HFFc6 (cell line): ENCODE measurements around the gene JAKMIP2. TPM values are rescaled to one million over a fixed set of nuclear protein-coding genes. Genes with fewer than 3 reads are reported as not detected.

Experiments
- DNase-seq: peaks from one replicate; pipeline ENCODE4 v3.0.0-alpha.2; 2018
- H3K27ac Mint-ChIP-seq: 2 replicates; pipeline ENCODE4 v1.8.0; 2020; ENCODE audit warnings: mild to moderate bottlenecking, mixed read lengths
- H3K27me3 Mint-ChIP-seq: 2 replicates; pipeline ENCODE4 v1.8.0; 2021; ENCODE audit warnings: mild to moderate bottlenecking, moderate library complexity, mixed read lengths; ENCODE audit not compliant: insufficient read depth
- H3K36me3 Mint-ChIP-seq: 2 replicates; pipeline ENCODE4 v1.8.0; 2021; ENCODE audit warnings: low read depth, mixed read lengths
- H3K4me1 Mint-ChIP-seq: 2 replicates; pipeline ENCODE4 v1.8.0; 2020; ENCODE audit warnings: low read depth, mixed read lengths
- H3K4me3 Mint-ChIP-seq: 2 replicates; pipeline ENCODE4 v1.8.0; 2020; ENCODE audit warnings: mild to moderate bottlenecking, moderate library complexity, mixed read lengths
- H3K9me3 Mint-ChIP-seq: 2 replicates; pipeline ENCODE4 v1.8.0; 2020; ENCODE audit warnings: mild to moderate bottlenecking, mixed read lengths
- total RNA-seq, 6 experiments: library from RNA; stranded (reverse); fragmentation: NEBNext Ultra II Directional; extraction: Animal tissue kit (Norgen Biotek cat#: 25700); gene quantifications; 2 replicates in 1 of 6; 3 replicates in 5 of 6; pipeline ENCODE4 v1.2.3, GENCODE V29; 2021
- TF ChIP-seq, protein P1 (sequence below): fragments of 200-600 bp; sonication (generic); IDR thresholded peaks from 2 replicates; pipeline ENCODE4 v1.5.0; 2021; ENCODE audit warnings: antibody characterized with exemption, mild to moderate bottlenecking

Gene JAKMIP2
- total RNA-seq, 6 experiments from 2014 or later = not detected

DNA sequence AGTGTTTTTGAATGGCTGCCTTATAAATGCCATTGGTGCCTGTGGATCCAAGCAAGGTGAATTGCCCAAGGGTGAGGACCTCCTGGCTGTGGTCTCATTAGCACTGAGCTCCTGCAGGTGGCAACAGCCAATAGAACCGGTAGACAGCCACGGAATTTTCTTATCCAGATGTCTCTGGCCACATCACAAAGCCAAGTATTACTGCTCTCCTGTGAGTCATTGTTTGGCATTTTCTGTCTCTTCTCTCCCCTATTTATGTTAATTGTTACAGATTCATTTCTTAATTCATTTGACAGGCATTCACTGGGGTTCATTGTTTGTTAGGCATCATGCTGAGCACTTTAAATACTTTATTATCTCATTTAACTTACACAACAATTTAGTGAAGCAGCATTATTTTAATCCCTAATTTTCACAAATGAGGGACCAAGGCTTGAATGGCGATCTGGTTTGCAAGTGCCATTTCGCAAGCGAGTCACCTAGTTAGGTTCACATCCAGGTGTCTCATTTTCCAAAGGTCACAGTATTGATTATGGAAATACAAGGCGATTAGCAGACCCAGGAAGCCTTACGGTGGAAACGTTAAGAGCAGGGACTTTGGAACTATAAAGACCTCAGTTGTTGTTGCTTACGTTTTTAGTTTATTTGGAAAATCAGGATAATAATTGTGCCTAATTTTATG, 214.5 kb downstream of the JAKMIP2 start:
- Mint-ChIP-seq H3K27ac (no peak overlapping the region), H3K27me3 (peaks cover 4% of the 10 kb centered on the region), H3K4me1 (peaks cover 25% of the 10 kb centered on the region), H3K36me3 (no peaks in the 10 kb centered on the region), H3K4me3 (no peak overlapping the region), H3K9me3 (no peaks in the 10 kb centered on the region)
- TF ChIP-seq, protein P1, sequence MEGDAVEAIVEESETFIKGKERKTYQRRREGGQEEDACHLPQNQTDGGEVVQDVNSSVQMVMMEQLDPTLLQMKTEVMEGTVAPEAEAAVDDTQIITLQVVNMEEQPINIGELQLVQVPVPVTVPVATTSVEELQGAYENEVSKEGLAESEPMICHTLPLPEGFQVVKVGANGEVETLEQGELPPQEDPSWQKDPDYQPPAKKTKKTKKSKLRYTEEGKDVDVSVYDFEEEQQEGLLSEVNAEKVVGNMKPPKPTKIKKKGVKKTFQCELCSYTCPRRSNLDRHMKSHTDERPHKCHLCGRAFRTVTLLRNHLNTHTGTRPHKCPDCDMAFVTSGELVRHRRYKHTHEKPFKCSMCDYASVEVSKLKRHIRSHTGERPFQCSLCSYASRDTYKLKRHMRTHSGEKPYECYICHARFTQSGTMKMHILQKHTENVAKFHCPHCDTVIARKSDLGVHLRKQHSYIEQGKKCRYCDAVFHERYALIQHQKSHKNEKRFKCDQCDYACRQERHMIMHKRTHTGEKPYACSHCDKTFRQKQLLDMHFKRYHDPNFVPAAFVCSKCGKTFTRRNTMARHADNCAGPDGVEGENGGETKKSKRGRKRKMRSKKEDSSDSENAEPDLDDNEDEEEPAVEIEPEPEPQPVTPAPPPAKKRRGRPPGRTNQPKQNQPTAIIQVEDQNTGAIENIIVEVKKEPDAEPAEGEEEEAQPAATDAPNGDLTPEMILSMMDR = no peak
- peak; percentile 60 for DNase-seq

DNA sequence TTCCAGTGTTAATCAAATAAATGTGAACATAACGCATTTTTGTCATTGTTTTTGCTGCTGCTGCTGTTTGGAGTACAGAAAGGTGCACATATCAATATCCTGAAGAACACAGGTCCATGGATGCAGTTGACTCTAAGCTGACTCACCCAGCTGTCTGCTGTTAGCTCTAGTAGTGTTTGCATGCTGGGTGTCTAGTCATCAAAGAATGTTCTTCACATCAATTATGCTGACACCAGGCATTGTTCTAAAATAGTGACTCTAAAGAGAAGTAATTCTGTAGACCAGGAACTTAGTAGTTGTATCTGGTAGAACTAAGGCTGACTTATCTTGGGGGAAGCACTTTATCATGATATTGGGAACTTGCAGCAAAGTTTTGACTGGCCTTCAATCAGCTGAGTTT, 217.0 kb downstream of the JAKMIP2 start:
- Mint-ChIP-seq H3K36me3 (no peaks in the 10 kb centered on the region), H3K4me1 (peaks cover 25% of the 10 kb centered on the region), H3K9me3 (no peaks in the 10 kb centered on the region), H3K27me3 (peaks cover 4% of the 10 kb centered on the region), H3K27ac (no peak overlapping the region), H3K4me3 (no peak overlapping the region)
- TF ChIP-seq, protein P1 = no peak
- DNase-seq = peak; percentile 51

DNA sequence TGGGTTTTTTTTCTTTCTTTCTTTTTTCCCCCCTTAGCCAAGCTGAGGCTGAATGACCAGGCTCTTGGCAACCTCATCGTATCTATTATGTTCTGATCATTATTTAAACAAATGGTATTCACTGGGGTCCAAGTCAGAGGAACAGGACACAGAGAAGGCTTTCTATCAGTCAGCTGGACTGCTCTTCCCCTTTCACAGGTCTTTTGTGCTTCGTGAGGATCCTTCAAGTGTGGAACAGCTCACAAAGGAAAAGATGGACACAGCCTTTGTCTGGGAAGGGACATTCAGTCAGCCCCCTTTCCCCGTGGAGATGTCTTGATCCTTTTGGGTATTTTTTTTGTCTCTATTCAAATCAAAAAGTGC, 218.4 kb downstream of the JAKMIP2 start:
- H3K27ac Mint-ChIP-seq = no peak overlapping the region
- H3K27me3 Mint-ChIP-seq = peaks cover 3% of the 10 kb centered on the region
- H3K4me1 Mint-ChIP-seq = peaks cover 26% of the 10 kb centered on the region
- TF ChIP-seq, protein P1 = no peak
- H3K36me3 Mint-ChIP-seq = no peaks in the 10 kb centered on the region
- H3K4me3 Mint-ChIP-seq = no peak overlapping the region
- H3K9me3 Mint-ChIP-seq = no peaks in the 10 kb centered on the region
- no peak for DNase-seq

DNA sequence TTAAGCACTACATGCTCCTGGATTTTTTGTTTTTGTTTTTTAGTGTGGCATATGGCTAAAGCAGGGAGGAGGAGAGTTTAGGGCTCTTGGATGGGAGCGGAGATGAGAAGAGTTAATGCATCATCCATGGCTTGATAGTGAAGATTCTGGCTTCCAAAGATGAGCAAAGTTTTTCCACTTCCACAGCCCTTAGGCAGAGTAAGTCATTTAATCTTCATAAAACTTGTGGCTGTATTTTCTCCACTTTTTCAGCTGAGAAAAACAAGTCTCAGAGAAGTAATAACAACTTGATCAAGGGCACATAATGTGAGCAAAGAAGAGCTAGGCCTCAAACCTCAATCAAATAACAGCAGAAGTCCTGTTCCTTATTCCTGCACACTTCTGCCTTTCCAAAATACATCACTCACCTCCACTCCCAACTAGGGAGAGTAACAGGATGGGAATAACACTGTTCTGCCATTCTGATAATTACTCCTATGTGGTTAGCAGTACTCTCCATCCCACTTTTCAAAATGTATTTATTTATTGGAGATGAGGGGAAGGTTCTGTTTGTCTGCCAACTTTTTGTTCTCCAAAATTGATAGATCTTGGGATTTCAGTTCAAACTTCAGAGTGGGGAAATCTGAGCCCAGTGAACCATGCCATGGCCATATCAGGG, 218.9 kb downstream of the JAKMIP2 start:
- no peaks in the 10 kb centered on the region for H3K36me3 Mint-ChIP-seq
- TF ChIP-seq, protein P1 = no peak
- peaks cover 31% of the 10 kb centered on the region for H3K4me1 Mint-ChIP-seq
- peaks cover 3% of the 10 kb centered on the region for H3K27me3 Mint-ChIP-seq
- H3K27ac Mint-ChIP-seq = no peak overlapping the region
- DNase-seq = no peak
- H3K9me3 Mint-ChIP-seq = no peaks in the 10 kb centered on the region
- no peak overlapping the region for H3K4me3 Mint-ChIP-seq

GRCh38 chr5:147561435-147561834, 221.1 kb downstream of the JAKMIP2 start:
- H3K4me3 Mint-ChIP-seq = no peak overlapping the region
- H3K36me3 Mint-ChIP-seq = no peaks in the 10 kb centered on the region
- H3K4me1 Mint-ChIP-seq = peaks cover 24% of the 10 kb centered on the region
- H3K9me3 Mint-ChIP-seq = no peaks in the 10 kb centered on the region
- TF ChIP-seq, protein P1 = no peak
- no peak for DNase-seq
- H3K27me3 Mint-ChIP-seq = peaks cover 3% of the 10 kb centered on the region; the same call in 1 of the 2 replicates
- no peak overlapping the region for H3K27ac Mint-ChIP-seq
